Transverse colon (tissue), 4 donors: ENCODE data around the gene SNX25. TPM values are rescaled to one million over a fixed set of nuclear protein-coding genes. Genes with fewer than 3 reads are reported as not detected.

ENCODE experiments used
- DNase-seq: peaks from one replicate; pipeline ENCODE4 v3.0.0-alpha.2; 2019
- H3K27ac ChIP-seq, 4 donors: fragments of 200-600 bp; sonication (generic); 2 replicates each; pipeline ENCODE4 v1.5.1; 2016 to 2018; ENCODE audit warnings: inconsistent platforms in 4 of 4
- H3K27me3 ChIP-seq: fragments of 200-600 bp; sonication (generic); 2 replicates; pipeline ENCODE4 v1.5.1; 2017; ENCODE audit warnings: inconsistent platforms
- H3K36me3 ChIP-seq, 4 donors: fragments of 200-600 bp; sonication (generic); 2 replicates each; pipeline ENCODE4 v1.5.1; 2017 to 2019; ENCODE audit warnings: inconsistent platforms in 4 of 4
- H3K4me1 ChIP-seq, 4 donors: fragments of 200-600 bp; sonication (generic); 2 replicates each; pipeline ENCODE4 v1.5.1; 2017 to 2020; ENCODE audit warnings: inconsistent platforms in 4 of 4
- H3K4me3 ChIP-seq, 4 donors: fragments of 200-600 bp; sonication (generic); 1 replicate in 1 of 4; 2 replicates in 3 of 4; pipeline versions ENCODE4 v1.5.1 to v1.6.1; 2017 to 2019; ENCODE audit warnings: inconsistent platforms in 4 of 4
- H3K9me3 ChIP-seq, 2 donors: fragments of 200-600 bp; sonication (generic); 2 replicates each; pipeline ENCODE4 v1.5.1; 2017 to 2019; ENCODE audit warnings: inconsistent platforms in 2 of 2
- CTCF ChIP-seq, 5 experiments: fragments of 200-600 bp in 3 of 5; fragments of 450-650 bp in 2 of 5; sonication (generic) in 3 of 5; IDR thresholded peaks; 1 replicate in 2 of 5; 2 replicates in 3 of 5; pipeline ENCODE4 v1.5.1; 2016 to 2017; ENCODE audit warnings: antibody characterized with exemption in 5 of 5, inconsistent platforms in 3 of 5, mild to moderate bottlenecking in 2 of 5, moderate library complexity in 1 of 5
- EP300 ChIP-seq: sonication (generic); formaldehyde crosslinking; IDR thresholded peaks from one replicate; pipeline ENCODE4 v1.6.1; 2017; ENCODE audit warnings: antibody characterized with exemption, low read depth
- POLR2A ChIP-seq: fragments of 450-650 bp; IDR thresholded peaks from one replicate; pipeline ENCODE4 v1.6.1; 2016; ENCODE audit warnings: antibody characterized with exemption, mild to moderate bottlenecking, moderate library complexity
- POLR2AphosphoS5 ChIP-seq, 3 donors: sonication (generic); formaldehyde crosslinking; IDR thresholded peaks; one replicate each; pipeline ENCODE4 v1.6.1; 2016; ENCODE audit warnings: antibody characterized with exemption in 3 of 3
- WGBS, 2 donors: methylation state at CpG; one replicate each; pipeline ENCODE4 v1.1.5; 2018; ENCODE audit warnings: low coverage in 1 of 2; 5-methylcytosine and 5-hydroxymethylcytosine counted together
- in situ Hi-C, 4 donors: fragments of 200-750 bp; cut with MboI; loops; one replicate each; pipeline versions ENCODE4 v1.15.0 to v1.15.1; 2017; ENCODE audit warnings: low sequenced_read_pairs in 3 of 4, low pct_ligation_motif_present in 1 of 4, low pct_unique_long_range_greater_than_20kb in 1 of 4
- intact Hi-C: fragments of 100-400 bp; cut with DNase I; formaldehyde crosslinking; loops from one replicate; pipeline ENCODE4 v1.15.1; 2023; ENCODE audit warnings: low total_unique reads
- total RNA-seq, 4 donors: library from RNA; depleted of rRNA; stranded (reverse); fragments of >200 nt; gene quantifications; one replicate each; pipeline ENCODE4 v1.1.0, GENCODE V29; 2016

The SNX25 gene
- total RNA-seq, 4 donors from 2014 or later, result 17.1 to 68.5 (median 19.5) TPM

GRCh38 chr4:185201977-185202962 is 7.1 kb upstream of the SNX25 start:
- TF ChIP-seq EP300 (no peak), POLR2AphosphoS5 (IDR thresholded peaks at IDR 0.05) (no peak), POLR2A (no peak), CTCF (IDR thresholded peaks at IDR 0.05) (no peak)
- DNase-seq, result no peak
- no peak overlapping the region for H3K4me3 ChIP-seq
- 56 to 58% methylated on average over 7 to 16 of the region's 16 CpGs for WGBS, 2 donors
- H3K36me3 ChIP-seq, result no peaks in the 10 kb centered on the region
- intact Hi-C loops, result no loop called here
- H3K27ac ChIP-seq, result peak overlapping the region; percentile 93 to 97 (median 96)
- peaks cover 13 to 22% (median 21%) of the 10 kb centered on the region in 4 donors for H3K4me1 ChIP-seq
- in situ Hi-C loops, result loop anchor here in 1 of 4 donors (10.0 kb wide), 1 partner anchor 193 kb away; the partner anchor contains the start of genes ANKRD37 and LRP2BP
- H3K9me3 ChIP-seq, result no peaks in the 10 kb centered on the region
- no peaks in the 10 kb centered on the region for H3K27me3 ChIP-seq

- Histone ChIP-seq H3K9me3 (no peaks in the 10 kb centered on the region), H3K4me1 (peaks cover 13 to 22% (median 21%) of the 10 kb centered on the region in 4 donors), H3K36me3 (no peaks in the 10 kb centered on the region), H3K27ac (peak overlapping the region; percentile 93 to 97 (median 96)), H3K4me3 (peak overlapping the region; percentile 65 to 80 (median 75)), H3K27me3 (no peaks in the 10 kb centered on the region)
- 59 to 68% methylated on average over 6 to 8 of the region's 8 CpGs for WGBS, 2 donors
- no peak for DNase-seq
- intact Hi-C loops, result no loop called here
- in situ Hi-C loops, result loop anchor here in 1 of 4 donors (10.0 kb wide), 1 partner anchor 192 kb away; the partner anchor contains the start of genes ANKRD37 and LRP2BP
- TF ChIP-seq POLR2AphosphoS5 (IDR thresholded peaks at IDR 0.05) (no peak), POLR2A (no peak), CTCF (IDR thresholded peaks at IDR 0.05) (no peak), EP300 (no peak)
Measured at GRCh38 chr4:185202984-185203485, 6.4 kb upstream of the SNX25 start.

- Histone ChIP-seq H3K27ac (peak within 1 kb of the TSS; percentile 93 to 97 (median 96)), H3K4me1 (peaks cover 13 to 24% (median 22%) of the 10 kb centered on the region in 4 donors), H3K9me3 (no peaks in the 10 kb centered on the region), H3K4me3 (peak within 1 kb of the TSS; percentile 65 to 80 (median 75)), H3K27me3 (no peaks in the 10 kb centered on the region), H3K36me3 (no peaks in the 10 kb centered on the region)
- 0% methylated on average over 56 of the region's 103 CpGs; no CpG with 5 or more reads in 1 of the 2 donors for WGBS, 2 donors
- intact Hi-C loops, result no loop called here
- in situ Hi-C loops, result loop anchor here in 1 of 4 donors (10.0 kb wide), 1 partner anchor 191 kb away; the partner anchor contains the start of genes ANKRD37 and LRP2BP
- peak in 2 of 3 donors; percentile 30 to 60 for TF ChIP-seq POLR2AphosphoS5 (IDR thresholded peaks at IDR 0.05)
- TF ChIP-seq CTCF (IDR thresholded peaks at IDR 0.05), result no peak
- peak; percentile 92 for DNase-seq
Measured at GRCh38 chr4:185203486-185204237, 5.7 kb upstream of the SNX25 start, which contains the start of gene CFAP97. TSS of gene CFAP97 (minus strand) at chr4:185204000. CDS start at chr4:185191196, 12,804 bp downstream.
